Testis (tissue), 2 donors: ENCODE measurements around the gene RAB1A.

Experiments used
- POLR2A ChIP-seq: fragments of 450-650 bp; IDR thresholded peaks from one replicate; pipeline ENCODE4 v1.6.1; 2017; ENCODE audit warnings: antibody characterized with exemption, mild to moderate bottlenecking, moderate library complexity
- TF ChIP-seq, protein P1 (sequence below), 3 experiments: fragments of 450-650 bp in 2 of 3; fragments of 200-600 bp in 1 of 3; sonication (generic) in 1 of 3; IDR thresholded peaks; one replicate each; pipeline ENCODE4 v1.5.1; 2016 to 2019; ENCODE audit warnings: antibody characterized with exemption in 3 of 3, mild to moderate bottlenecking in 2 of 3, moderate library complexity in 1 of 3

DNA sequence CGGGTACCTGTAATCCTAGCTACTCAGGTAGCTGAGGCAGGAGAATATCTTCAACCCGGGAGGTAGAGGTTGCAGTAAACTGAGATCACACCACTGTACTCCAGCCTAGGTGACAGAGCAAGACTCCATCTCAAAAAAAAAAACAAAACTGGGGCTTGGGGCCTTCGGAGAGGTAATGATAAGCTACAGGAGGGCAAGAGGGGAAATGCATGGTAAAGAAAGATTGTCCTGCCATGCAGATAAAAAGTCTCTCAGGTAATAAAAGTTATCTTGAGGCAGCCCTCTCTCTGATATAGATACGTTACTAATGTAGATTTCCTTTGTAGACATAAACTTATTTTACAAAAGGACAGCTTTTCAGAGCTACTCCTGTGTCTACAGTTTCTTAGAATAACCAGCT, 3.7 kb upstream of the RAB1A start:
- TF ChIP-seq, protein P1, sequence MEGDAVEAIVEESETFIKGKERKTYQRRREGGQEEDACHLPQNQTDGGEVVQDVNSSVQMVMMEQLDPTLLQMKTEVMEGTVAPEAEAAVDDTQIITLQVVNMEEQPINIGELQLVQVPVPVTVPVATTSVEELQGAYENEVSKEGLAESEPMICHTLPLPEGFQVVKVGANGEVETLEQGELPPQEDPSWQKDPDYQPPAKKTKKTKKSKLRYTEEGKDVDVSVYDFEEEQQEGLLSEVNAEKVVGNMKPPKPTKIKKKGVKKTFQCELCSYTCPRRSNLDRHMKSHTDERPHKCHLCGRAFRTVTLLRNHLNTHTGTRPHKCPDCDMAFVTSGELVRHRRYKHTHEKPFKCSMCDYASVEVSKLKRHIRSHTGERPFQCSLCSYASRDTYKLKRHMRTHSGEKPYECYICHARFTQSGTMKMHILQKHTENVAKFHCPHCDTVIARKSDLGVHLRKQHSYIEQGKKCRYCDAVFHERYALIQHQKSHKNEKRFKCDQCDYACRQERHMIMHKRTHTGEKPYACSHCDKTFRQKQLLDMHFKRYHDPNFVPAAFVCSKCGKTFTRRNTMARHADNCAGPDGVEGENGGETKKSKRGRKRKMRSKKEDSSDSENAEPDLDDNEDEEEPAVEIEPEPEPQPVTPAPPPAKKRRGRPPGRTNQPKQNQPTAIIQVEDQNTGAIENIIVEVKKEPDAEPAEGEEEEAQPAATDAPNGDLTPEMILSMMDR (IDR thresholded peaks at IDR 0.05): no peak
- TF ChIP-seq POLR2A: no peak
